GM12892 (cell line): ENCODE data around the gene DNAJC18.

Source experiments
- POLR2A ChIP-seq: IDR thresholded peaks from 2 replicates; pipeline ENCODE4 v1.6.1; 2011; ENCODE audit warnings: low read depth, low read length, control low read depth
- POLR2AphosphoS5 ChIP-seq: IDR thresholded peaks from 2 replicates; pipeline ENCODE4 v1.6.1; 2011; ENCODE audit warnings: low read depth, low read length, control low read depth
- TAF1 ChIP-seq: IDR thresholded peaks from 2 replicates; pipeline ENCODE4 v1.6.1; 2011; ENCODE audit warnings: low read depth, mild to moderate bottlenecking, control low read depth, low read length, borderline replicate concordance

- no peak for TF ChIP-seq POLR2AphosphoS5
- TF ChIP-seq TAF1, result no peak
- TF ChIP-seq POLR2A, result no peak
Observed at GRCh38 chr5:139482050-139482889, 42.9 kb upstream of the DNAJC18 start, which contains the start of gene STING1.
